GM19240 (cell line): Measurements from ENCODE around the gene CHID1.

Experiments used
- DNase-seq: peaks from one replicate; pipeline ENCODE4 v3.0.0; 2011; ENCODE audit warnings: low spot score; ENCODE audit not compliant: insufficient read length

CHID1 gene

GRCh38 chr11:910044-910588 lies 494 bp downstream of the CHID1 start:
- DNase-seq: no peak

- DNase-seq: no peak
Measured at GRCh38 chr11:909406-909805, 1.2 kb downstream of the CHID1 start.

DNA sequence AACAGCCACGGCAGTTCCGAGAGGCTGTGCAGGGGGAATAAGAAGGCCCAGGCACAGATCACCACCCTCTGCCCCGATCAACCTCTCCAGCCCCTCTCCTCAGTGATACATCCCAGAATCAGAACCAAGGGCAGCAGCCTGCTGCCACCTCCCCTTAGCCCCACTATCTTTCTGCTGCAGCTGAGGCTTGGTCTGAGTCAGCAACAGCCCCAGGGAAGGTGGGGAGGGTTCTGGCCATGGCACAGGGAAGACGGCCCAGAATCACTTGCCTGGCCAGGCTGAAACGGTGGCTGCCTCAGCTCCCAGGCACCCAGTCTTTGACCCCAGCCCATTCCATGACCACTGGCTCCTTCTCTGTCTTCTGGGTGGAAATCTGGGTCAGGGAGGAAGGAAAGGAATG lies 2.3 kb downstream of the CHID1 start:
- DNase-seq: no peak

GRCh38 chr11:907668-908067 lies 2.9 kb downstream of the CHID1 start:
- no peak for DNase-seq

DNA sequence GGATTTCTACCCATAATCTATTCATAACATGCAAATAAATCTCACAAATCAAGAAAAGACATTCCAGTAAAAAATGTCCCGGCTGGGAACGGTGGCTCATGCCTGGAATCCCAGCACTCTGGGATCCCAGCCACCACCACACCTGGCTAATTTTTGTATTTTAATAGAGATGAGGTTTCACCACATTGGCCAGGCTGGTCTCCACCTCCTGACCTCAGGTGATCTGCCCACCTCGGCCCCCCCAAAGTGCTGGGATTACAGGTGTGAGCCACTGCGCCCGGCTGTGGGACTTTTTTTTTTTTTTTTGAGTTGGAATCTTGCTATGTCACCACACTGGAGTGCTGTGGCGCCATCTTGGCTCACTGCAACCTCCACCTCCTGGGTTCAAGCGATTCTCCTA lies 4.7 kb downstream of the CHID1 start:
- no peak for DNase-seq

DNA sequence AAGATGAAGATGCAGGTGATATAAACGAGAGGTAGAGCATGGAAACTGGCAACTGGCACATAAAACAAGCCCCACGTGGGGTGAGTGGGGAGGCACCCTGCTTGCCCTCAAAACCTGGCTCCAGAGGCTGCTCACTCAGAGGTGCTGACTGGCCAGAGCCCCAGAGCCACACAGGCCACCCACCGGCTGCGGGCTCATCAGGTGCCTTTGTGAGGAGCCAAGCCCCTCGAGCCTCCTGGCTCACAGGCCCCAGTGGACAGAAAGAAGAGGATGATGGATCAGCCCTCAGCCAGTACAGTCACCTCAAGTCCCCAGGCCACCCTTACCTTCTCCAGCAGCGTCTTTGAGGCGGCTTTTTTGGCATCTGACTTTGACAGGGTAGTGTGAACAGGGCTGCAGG lies 6.2 kb downstream of the CHID1 start:
- no peak for DNase-seq

DNA sequence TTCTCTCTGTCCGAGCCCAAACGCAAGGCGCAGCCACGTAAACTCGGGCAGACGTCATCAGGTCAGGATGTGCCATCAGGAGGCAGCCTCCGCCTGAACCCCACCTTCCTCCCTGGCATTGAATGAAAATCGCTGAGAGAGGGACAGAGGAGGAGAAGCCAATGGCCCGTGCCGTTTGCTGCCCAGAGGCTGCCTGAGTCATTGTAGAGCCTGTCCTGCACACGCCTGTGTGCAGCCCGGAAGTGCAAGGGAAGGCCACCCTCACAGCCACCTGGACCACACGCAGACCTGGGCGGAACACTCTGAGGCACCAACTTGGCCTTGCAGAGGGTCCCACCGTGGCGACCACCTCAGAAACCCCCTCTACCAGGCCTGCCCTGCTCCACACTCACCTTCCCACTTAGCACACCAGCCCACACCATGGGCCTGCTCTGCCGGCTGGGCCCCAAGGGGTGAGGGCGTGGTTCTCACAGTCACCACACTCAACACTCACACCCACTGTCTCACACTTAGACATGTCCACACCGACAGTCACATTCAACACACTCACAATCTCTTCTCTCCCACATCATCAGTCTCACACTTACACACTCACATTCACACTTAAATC lies 9.1 kb downstream of the CHID1 start:
- no peak for DNase-seq

DNA sequence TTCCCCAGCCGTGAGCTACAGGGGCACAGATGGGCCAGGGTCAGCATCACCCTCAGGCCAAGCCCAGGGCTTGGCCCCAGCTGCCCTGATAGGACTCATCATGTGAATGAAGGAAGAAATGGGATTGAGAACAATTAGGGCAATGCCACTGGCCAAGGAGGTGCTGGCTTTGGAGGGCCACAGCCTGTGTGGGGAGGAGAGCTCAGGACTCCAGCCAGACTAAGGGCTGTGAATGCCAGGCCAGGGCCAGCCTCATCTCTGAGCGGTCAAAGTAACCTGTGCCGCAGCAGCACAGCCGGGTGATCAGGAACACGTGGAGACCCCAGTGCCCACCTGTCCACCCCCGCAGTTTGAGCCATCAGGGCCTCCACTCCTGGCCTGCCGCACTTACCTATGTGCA lies 10.1 kb downstream of the CHID1 start:
- DNase-seq: no peak

GRCh38 chr11:899724-900123 lies 10.9 kb downstream of the CHID1 start:
- no peak for DNase-seq

DNA sequence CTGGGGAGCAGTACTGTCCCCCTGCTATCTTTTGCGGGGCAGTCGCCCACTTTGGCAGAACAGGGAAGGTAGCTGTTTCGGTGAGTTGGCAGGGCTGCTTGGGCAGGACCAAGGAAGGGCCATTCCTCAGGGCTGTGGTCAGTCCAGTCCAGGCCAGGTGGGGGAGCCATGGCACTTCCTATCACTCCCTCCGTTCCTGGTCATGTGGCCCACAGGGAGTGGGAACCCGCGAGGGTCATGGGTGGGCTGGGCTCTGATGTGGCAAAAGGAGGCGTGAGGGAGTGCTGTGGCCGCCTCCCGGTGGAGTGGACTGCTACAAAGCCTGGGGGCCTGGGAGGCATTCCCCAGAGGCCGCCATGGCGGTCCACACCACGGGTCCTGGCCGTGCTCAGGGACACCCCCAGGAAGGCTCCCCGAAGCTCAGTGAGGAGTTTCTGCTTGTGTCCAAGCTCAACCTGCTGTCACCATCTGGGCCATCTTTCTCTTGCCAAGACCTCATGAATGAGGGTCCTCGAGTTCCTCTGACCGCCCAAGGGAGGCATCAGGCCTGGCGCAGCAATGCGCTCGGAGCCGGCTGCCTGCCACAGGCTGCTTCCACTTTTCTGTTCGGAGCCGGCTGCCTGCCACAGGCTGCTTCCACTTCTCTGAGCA lies 11.9 kb downstream of the CHID1 start:
- no peak for DNase-seq

DNA sequence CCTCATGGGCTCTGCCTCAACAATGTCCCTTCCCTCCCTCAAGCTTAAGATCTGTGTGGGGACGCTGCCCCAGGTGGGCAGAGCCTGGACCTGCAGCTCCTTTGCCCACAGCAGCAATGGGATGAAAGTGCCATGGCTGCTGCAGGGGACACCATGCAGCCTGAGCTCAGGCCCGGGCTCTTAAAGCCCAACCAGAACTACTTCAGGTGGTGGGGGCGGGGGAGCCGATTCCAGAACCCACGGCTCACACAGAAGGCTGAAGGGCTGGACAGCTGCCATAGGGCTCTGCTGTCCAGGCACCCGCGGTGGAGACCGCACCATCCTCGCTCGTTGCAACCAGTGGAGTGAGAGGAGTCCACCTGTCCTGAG lies 12.5 kb downstream of the CHID1 start:
- DNase-seq: no peak

DNA sequence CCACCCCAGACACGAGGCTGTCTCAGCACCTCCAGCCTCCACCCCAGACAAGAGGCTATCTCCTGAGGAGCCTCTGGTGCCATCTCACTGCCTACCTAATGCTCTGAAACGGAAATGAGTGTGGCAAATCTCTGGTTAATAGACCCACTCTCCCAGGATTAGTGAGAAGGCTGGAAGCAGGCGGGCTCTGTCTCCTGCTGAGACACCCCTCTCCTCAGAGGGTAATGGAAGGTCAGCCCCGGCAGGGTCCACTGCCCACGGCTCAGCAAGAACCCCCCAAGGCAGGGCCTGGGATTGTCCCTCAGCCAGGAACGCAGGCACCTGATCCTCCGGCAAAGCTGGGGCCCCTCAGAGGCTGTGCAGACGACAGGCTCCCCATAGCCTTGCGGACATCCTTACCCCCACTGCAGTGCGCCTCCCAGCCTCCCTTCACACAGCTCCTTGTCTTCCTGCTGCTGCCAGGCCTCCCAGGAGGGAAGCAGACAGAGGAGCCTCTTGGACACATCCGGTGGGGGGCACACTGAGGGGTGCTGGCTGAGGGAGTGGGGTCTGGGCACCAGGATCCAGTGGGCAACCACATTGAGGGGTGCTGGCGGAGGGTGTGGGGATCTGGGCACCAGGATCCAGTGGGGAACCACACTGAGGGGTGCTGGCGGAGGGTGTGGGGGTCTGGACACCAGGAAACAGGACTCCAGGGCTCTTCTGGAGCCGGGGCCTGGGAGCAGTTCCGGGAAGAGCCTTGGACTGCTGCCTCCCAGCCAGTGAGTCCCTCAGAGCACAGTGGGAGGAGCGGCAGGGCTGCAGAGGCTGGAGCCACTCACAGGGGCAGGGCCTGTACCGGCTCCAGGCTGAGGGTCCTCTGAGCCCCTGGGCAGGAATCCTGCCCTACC lies 13.1 kb downstream of the CHID1 start:
- DNase-seq: no peak

- no peak for DNase-seq
Measured at GRCh38 chr11:895331-896110, 15.1 kb downstream of the CHID1 start.

GRCh38 chr11:894575-895201 lies 15.9 kb downstream of the CHID1 start:
- no peak for DNase-seq

GRCh38 chr11:893008-893654 lies 17.5 kb downstream of the CHID1 start:
- DNase-seq: no peak

DNA sequence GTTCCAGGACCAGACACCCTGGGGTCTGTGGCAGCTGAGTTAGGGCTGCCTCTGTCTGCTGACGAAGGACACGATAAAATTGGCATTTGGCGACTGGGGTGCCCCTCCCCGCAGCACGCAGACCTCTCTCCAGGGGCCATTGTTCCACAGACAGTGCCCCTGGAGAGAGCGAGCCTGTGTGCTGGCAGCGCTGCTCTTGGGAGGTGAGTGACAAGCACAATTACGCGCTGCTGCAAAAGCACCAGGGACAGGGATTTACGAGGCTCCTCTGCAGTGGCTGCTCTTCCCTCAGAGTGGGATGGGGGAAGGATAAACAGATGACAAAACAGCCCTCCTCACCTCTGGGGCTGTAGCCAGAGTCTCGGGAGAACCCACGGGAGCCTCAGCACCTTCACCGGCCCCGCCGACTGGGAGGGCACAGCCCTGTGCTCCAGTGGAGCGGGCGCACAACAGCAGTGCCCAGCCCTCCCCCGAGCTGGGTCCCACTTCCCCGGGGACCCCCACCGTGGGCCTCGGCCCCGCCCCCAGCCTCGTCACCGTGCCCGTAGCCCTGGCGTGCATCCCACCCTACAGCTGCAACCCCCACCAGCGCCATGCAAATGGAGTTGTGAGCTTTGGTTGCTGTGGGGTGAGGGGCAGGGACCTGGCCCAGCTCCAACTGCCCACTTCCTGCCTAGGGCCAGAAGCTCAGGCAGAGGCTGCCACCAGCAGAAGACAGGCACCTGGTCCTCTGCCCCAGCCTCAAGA lies 19.6 kb downstream of the CHID1 start:
- DNase-seq: no peak

GRCh38 chr11:889687-890475 lies 20.7 kb downstream of the CHID1 start:
- DNase-seq: no peak

GRCh38 chr11:889257-889656 lies 21.4 kb downstream of the CHID1 start:
- no peak for DNase-seq
